ENCODE data around the gene B3GNT5.

The B3GNT5 gene

DNA sequence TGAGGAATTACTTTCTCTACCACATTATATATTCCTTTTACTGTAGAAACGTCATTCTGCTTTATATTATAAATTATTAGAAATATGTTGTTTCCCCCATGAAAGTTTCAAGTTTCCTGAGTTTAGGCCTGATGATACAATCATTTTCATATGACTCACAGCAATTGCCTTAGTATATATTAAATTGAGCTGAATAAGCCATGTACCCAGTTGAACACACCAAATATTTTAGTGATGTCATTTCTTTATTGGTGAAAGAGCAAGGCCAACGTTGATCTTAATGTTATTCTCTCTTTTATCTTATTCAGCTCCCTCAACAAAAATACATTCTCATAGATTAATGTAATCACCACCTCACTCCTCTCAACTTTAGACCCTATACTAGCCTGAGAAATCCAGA, 30.8 kb downstream of the B3GNT5 start:
- Histone ChIP-seq H3K27ac (ENCODE audit: extremely low read depth, low read depth, low read length) (no peak overlapping the region), H3K9me3 (ENCODE audit: control insufficient read depth, insufficient read depth, low read depth, low read length) (no peaks in the 10 kb centered on the region), H3K4me1 (ENCODE audit: control insufficient read depth, insufficient read depth, low read length) (peaks cover 8% of the 10 kb centered on the region; the same call in 1 of the 2 replicates), H3K36me3 (ENCODE audit: control insufficient read depth in 2 of 2, insufficient read depth in 1 of 2, low read length in 2 of 2) (no peaks in the 10 kb centered on the region), H3K4me3 (ENCODE audit: low read depth, low read length) (no peak overlapping the region)
- CTCF ChIA-PET: interaction anchor here (0.6 kb wide), 1 partner anchor 99 kb away, joined by 4 read pairs; no protein-coding TSS in a partner anchor
- TF ChIP-seq ZNF658 (tag by site-specific recombination; IDR thresholded peaks at IDR 0.05) (no peak), ZNF133 (tag by site-specific recombination; IDR thresholded peaks at IDR 0.05) (no peak), ZNF624 (tag by site-specific recombination; IDR thresholded peaks at IDR 0.05) (no peak), IKZF3 (tag by site-specific recombination; IDR thresholded peaks at IDR 0.05) (no peak), ZNF335 (tag by site-specific recombination; conservative IDR thresholded peaks at IDR 0.05) (no peak), ATF2 (tag by site-specific recombination; IDR thresholded peaks at IDR 0.05; ENCODE audit: low read depth) (no peak), FEZF1 (tag by site-specific recombination; IDR thresholded peaks at IDR 0.05) (no peak)
- TF ChIP-seq, protein P1, sequence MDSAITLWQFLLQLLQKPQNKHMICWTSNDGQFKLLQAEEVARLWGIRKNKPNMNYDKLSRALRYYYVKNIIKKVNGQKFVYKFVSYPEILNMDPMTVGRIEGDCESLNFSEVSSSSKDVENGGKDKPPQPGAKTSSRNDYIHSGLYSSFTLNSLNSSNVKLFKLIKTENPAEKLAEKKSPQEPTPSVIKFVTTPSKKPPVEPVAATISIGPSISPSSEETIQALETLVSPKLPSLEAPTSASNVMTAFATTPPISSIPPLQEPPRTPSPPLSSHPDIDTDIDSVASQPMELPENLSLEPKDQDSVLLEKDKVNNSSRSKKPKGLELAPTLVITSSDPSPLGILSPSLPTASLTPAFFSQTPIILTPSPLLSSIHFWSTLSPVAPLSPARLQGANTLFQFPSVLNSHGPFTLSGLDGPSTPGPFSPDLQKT (IDR thresholded peaks at IDR 0.05; ENCODE audit: borderline replicate concordance, low read depth, low read length): no peak
- POLR2A ChIA-PET: no interaction called here

GRCh38 chr3:183284570-183284969, 31.5 kb downstream of the B3GNT5 start:
- Histone ChIP-seq H3K27ac (ENCODE audit: extremely low read depth, low read depth, low read length) (no peak overlapping the region), H3K4me3 (ENCODE audit: low read depth, low read length) (no peak overlapping the region), H3K9me3 (ENCODE audit: control insufficient read depth, insufficient read depth, low read depth, low read length) (no peaks in the 10 kb centered on the region), H3K36me3 (ENCODE audit: control insufficient read depth in 2 of 2, insufficient read depth in 1 of 2, low read length in 2 of 2) (no peaks in the 10 kb centered on the region), H3K4me1 (ENCODE audit: control insufficient read depth, insufficient read depth, low read length) (peaks cover 8% of the 10 kb centered on the region; the same call in 1 of the 2 replicates)
- peak; percentile 56 for TF ChIP-seq ZBTB20 (tag by site-specific recombination; IDR thresholded peaks at IDR 0.05)
- TF ChIP-seq ZBTB44 (tag by site-specific recombination; IDR thresholded peaks at IDR 0.05): no peak
- POLR2A ChIA-PET: no interaction called here
- CTCF ChIA-PET: no interaction called here

DNA sequence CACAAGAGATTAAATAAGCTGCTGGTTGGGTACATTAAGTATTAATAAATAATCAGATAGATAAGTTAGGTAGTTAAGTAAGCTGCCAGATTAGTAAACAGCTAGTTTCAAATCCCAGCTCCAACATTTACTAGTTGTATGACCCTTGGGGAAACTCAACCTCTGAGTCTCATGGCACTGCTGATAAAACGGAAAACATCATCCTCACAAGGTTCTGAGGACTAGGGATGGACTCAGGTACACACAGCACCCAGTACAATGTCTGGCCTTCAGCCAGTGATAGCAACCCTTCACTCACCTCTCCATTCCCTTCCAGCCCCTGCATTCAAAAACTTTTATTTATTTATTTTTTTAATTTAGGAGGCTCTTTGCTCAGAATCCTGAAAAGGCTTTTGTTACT, 32.3 kb downstream of the B3GNT5 start:
- CTCF ChIA-PET: interaction anchor here (0.8 kb wide), 1 partner anchor 56 kb away, joined by 3 read pairs; no protein-coding TSS in a partner anchor

More for the DNA sequence above, 32.3 kb downstream of the B3GNT5 start:
- TF ChIP-seq BCL6B (tag by site-specific recombination; IDR thresholded peaks at IDR 0.05) (no peak), BCL11A (tag by site-specific recombination; IDR thresholded peaks at IDR 0.05; ENCODE audit: low read depth) (no peak), KLF10 (tag by site-specific recombination; IDR thresholded peaks at IDR 0.05) (no peak), ZFHX2 (tag by site-specific recombination; conservative IDR thresholded peaks at IDR 0.05) (no peak), REST (tag by site-specific recombination; IDR thresholded peaks at IDR 0.05) (no peak), PRDM4 (tag by site-specific recombination; IDR thresholded peaks at IDR 0.05) (no peak), ZFP37 (tag by site-specific recombination; IDR thresholded peaks at IDR 0.05) (no peak)
- Histone ChIP-seq H3K36me3 (ENCODE audit: control insufficient read depth in 2 of 2, insufficient read depth in 1 of 2, low read length in 2 of 2) (no peaks in the 10 kb centered on the region), H3K9me3 (ENCODE audit: control insufficient read depth, insufficient read depth, low read depth, low read length) (no peaks in the 10 kb centered on the region), H3K27ac (ENCODE audit: extremely low read depth, low read depth, low read length) (no peak overlapping the region), H3K4me3 (ENCODE audit: low read depth, low read length) (no peak overlapping the region), H3K4me1 (ENCODE audit: control insufficient read depth, insufficient read depth, low read length) (peaks cover 8% of the 10 kb centered on the region; the same call in 1 of the 2 replicates)
- POLR2A ChIA-PET: no interaction called here

Measured in HEK293 (cell line).